Measurements from ENCODE around the gene HDDC3.

- TF ChIP-seq, protein P1, sequence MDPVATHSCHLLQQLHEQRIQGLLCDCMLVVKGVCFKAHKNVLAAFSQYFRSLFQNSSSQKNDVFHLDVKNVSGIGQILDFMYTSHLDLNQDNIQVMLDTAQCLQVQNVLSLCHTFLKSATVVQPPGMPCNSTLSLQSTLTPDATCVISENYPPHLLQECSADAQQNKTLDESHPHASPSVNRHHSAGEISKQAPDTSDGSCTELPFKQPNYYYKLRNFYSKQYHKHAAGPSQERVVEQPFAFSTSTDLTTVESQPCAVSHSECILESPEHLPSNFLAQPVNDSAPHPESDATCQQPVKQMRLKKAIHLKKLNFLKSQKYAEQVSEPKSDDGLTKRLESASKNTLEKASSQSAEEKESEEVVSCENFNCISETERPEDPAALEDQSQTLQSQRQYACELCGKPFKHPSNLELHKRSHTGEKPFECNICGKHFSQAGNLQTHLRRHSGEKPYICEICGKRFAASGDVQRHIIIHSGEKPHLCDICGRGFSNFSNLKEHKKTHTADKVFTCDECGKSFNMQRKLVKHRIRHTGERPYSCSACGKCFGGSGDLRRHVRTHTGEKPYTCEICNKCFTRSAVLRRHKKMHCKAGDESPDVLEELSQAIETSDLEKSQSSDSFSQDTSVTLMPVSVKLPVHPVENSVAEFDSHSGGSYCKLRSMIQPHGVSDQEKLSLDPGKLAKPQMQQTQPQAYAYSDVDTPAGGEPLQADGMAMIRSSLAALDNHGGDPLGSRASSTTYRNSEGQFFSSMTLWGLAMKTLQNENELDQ (CRISPR knock-in tag; IDR thresholded peaks at IDR 0.05; ENCODE audit: borderline replicate concordance): no peak
- TF ChIP-seq RAD21 (CRISPR knock-in tag; conservative IDR thresholded peaks at IDR 0.05 in 1 of 2, IDR thresholded peaks at IDR 0.05 in 1 of 2) (no peak), NEUROD1 (IDR thresholded peaks at IDR 0.05; ENCODE audit: borderline replicate concordance, low read depth, low read length, partially characterized antibody) (no peak), HEY1 (CRISPR knock-in tag; IDR thresholded peaks at IDR 0.05; ENCODE audit: borderline replicate concordance) (no peak), NFRKB (IDR thresholded peaks at IDR 0.05; ENCODE audit: low read depth) (no peak), SNIP1 (IDR thresholded peaks at IDR 0.05; ENCODE audit: low read depth) (no peak)
- TF ChIP-seq, protein P2, sequence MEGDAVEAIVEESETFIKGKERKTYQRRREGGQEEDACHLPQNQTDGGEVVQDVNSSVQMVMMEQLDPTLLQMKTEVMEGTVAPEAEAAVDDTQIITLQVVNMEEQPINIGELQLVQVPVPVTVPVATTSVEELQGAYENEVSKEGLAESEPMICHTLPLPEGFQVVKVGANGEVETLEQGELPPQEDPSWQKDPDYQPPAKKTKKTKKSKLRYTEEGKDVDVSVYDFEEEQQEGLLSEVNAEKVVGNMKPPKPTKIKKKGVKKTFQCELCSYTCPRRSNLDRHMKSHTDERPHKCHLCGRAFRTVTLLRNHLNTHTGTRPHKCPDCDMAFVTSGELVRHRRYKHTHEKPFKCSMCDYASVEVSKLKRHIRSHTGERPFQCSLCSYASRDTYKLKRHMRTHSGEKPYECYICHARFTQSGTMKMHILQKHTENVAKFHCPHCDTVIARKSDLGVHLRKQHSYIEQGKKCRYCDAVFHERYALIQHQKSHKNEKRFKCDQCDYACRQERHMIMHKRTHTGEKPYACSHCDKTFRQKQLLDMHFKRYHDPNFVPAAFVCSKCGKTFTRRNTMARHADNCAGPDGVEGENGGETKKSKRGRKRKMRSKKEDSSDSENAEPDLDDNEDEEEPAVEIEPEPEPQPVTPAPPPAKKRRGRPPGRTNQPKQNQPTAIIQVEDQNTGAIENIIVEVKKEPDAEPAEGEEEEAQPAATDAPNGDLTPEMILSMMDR (IDR thresholded peaks at IDR 0.05 in 2 of 3, conservative IDR thresholded peaks at IDR 0.05 in 1 of 3; ENCODE audit: insufficient read depth in 2 of 3, low read depth in 1 of 3, low read length in 3 of 3): no peak
Observed at GRCh38 chr15:90946538-90946937, 14.2 kb upstream of the HDDC3 start.
